Astrocyte of the cerebellum (primary cell): ENCODE measurements around the gene ANKIB1.
A peak's percentile ranks its signal among the peaks of the same experiment; 100 is the strongest.
"Not testable (repeated sequence)": the region's sequence is repeated elsewhere in the genome, so short reads cannot be mapped to it uniquely, and the experiment has no call there.

Experiments used
- DNase-seq: peaks from one replicate; pipeline ENCODE4 v3.0.0-alpha.2; 2011; ENCODE audit warnings: low read depth
- H3K4me3 ChIP-seq: 2 replicates; pipeline ENCODE4 v1.5.1; 2011; ENCODE audit warnings: mild to moderate bottlenecking, low read depth, low read length, moderate library complexity
- in situ Hi-C: cut with HindIII; loops from 2 replicates; pipeline ENCODE4 v1.10.0; 2017; ENCODE audit warnings: low sequenced_read_pairs
- TF ChIP-seq, protein P1 (sequence below): IDR thresholded peaks from 2 replicates; pipeline ENCODE4 v1.5.1; 2012; ENCODE audit warnings: low read length, low read depth, moderate library complexity, mild to moderate bottlenecking; ENCODE audit errors: missing control alignments

Gene ANKIB1

DNA sequence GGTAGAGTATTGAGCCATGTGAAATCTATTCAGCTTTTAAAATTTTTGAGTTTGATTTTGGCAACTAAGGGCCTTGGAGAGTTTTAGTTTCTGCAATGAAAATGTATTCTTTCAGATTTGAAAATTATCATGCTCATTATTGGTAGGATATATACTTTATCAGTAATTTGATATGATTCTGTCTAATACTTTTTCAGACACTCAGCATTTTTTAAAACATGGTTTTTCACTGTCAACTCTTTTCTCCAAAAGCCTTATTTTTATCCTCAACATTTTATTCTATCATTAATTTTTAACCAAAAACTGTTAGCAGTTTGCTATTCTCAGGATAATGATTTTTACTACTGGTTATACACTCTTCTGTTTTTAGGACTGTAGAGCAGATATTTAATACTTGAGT lies 4.8 kb downstream of the ANKIB1 start:
- in situ Hi-C loops, result no loop called here
- TF ChIP-seq, protein P1, sequence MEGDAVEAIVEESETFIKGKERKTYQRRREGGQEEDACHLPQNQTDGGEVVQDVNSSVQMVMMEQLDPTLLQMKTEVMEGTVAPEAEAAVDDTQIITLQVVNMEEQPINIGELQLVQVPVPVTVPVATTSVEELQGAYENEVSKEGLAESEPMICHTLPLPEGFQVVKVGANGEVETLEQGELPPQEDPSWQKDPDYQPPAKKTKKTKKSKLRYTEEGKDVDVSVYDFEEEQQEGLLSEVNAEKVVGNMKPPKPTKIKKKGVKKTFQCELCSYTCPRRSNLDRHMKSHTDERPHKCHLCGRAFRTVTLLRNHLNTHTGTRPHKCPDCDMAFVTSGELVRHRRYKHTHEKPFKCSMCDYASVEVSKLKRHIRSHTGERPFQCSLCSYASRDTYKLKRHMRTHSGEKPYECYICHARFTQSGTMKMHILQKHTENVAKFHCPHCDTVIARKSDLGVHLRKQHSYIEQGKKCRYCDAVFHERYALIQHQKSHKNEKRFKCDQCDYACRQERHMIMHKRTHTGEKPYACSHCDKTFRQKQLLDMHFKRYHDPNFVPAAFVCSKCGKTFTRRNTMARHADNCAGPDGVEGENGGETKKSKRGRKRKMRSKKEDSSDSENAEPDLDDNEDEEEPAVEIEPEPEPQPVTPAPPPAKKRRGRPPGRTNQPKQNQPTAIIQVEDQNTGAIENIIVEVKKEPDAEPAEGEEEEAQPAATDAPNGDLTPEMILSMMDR, result no peak
- no peak overlapping the region for H3K4me3 ChIP-seq
- no peak for DNase-seq

DNA sequence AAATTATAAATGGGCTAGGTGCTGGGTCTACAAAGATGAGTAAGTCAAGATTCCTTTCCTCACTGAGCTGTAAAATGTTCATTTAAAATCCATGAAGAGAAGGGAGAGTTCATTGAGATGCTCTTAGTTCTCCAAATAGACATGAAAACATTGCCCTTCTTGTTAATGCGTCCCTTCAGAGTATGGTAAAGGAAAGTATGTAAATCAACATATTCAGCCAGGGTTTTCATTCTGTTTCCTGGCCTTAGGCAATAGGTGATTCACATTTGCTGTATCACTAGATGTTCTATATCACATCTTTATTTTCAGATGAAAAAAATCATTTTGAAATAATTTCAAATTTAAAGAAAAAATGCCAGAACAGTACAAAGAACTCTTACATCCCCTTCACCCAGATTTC lies 5.4 kb downstream of the ANKIB1 start:
- DNase-seq, result no peak
- in situ Hi-C loops, result no loop called here
- TF ChIP-seq, protein P1, result no peak
- no peak overlapping the region for H3K4me3 ChIP-seq

- in situ Hi-C loops, result no loop called here
- TF ChIP-seq, protein P1, result no peak
Measured at GRCh38 chr7:92253251-92253650, 7.5 kb downstream of the ANKIB1 start.

GRCh38 chr7:92254800-92255199 lies 9.0 kb downstream of the ANKIB1 start:
- DNase-seq, result peak; percentile 38
- H3K4me3 ChIP-seq, in situ Hi-C loops: not testable (repeated sequence)

More at GRCh38 chr7:92253251-92253650, 7.5 kb downstream of the ANKIB1 start:
- no peak overlapping the region for H3K4me3 ChIP-seq
- DNase-seq, result no peak

- TF ChIP-seq, protein P1, result no peak
- no peak overlapping the region for H3K4me3 ChIP-seq
- DNase-seq, result peak; percentile 87
- in situ Hi-C loops, result no loop called here
Measured at GRCh38 chr7:92255308-92255707, 9.5 kb downstream of the ANKIB1 start.

GRCh38 chr7:92259062-92259461 lies 13.3 kb downstream of the ANKIB1 start:
- TF ChIP-seq, protein P1, result no peak
- in situ Hi-C loops, result no loop called here
- H3K4me3 ChIP-seq, result no peak overlapping the region
- no peak for DNase-seq

GRCh38 chr7:92259610-92260247 lies 14.0 kb downstream of the ANKIB1 start:
- no peak for DNase-seq

More at GRCh38 chr7:92259610-92260247, 14.0 kb downstream of the ANKIB1 start:
- TF ChIP-seq, protein P1, result no peak
- in situ Hi-C loops, result no loop called here
- H3K4me3 ChIP-seq, result no peak overlapping the region
